ENCODE data around the gene ATXN7L1.
A peak's percentile ranks its signal among the peaks of the same experiment; 100 is the strongest.

ATXN7L1 gene

GRCh38 chr7:105826143-105826542 lies 50.3 kb downstream of the ATXN7L1 start:
- no peak for DNase-seq

- no peak for DNase-seq
These were observed 51.0 kb downstream of the ATXN7L1 start for GRCh38 chr7:105825371-105825770.

GRCh38 chr7:105822806-105823205 lies 53.6 kb downstream of the ATXN7L1 start:
- no peak for DNase-seq

GRCh38 chr7:105821527-105821926 lies 54.9 kb downstream of the ATXN7L1 start:
- no peak for DNase-seq

- no peak for DNase-seq
These were observed 55.9 kb downstream of the ATXN7L1 start for GRCh38 chr7:105820363-105821066.

- DNase-seq: no peak
These were observed 56.8 kb downstream of the ATXN7L1 start for GRCh38 chr7:105819559-105819958.

- no peak for DNase-seq
These were observed 59.3 kb downstream of the ATXN7L1 start for GRCh38 chr7:105816954-105817615.

GRCh38 chr7:105816266-105816843 lies 60.0 kb downstream of the ATXN7L1 start:
- DNase-seq: no peak

GRCh38 chr7:105815576-105815975 lies 60.8 kb downstream of the ATXN7L1 start:
- DNase-seq: no peak

- no peak for DNase-seq
These were observed 61.9 kb downstream of the ATXN7L1 start for GRCh38 chr7:105814481-105814880.

GRCh38 chr7:105811189-105811847 lies 65.1 kb downstream of the ATXN7L1 start:
- no peak for DNase-seq

GRCh38 chr7:105810556-105810955 lies 65.8 kb downstream of the ATXN7L1 start:
- DNase-seq: no peak

- DNase-seq: peak; percentile 40
These were observed 67.5 kb downstream of the ATXN7L1 start for GRCh38 chr7:105808703-105809590.

GRCh38 chr7:105808209-105808608 lies 68.2 kb downstream of the ATXN7L1 start:
- DNase-seq: no peak

- DNase-seq: no peak
These were observed 69.0 kb downstream of the ATXN7L1 start for GRCh38 chr7:105807448-105807762.

- peak; percentile 62 for DNase-seq
These were observed 69.6 kb downstream of the ATXN7L1 start for GRCh38 chr7:105806592-105807447.

GRCh38 chr7:105805447-105806019 lies 70.9 kb downstream of the ATXN7L1 start:
- DNase-seq: no peak

GRCh38 chr7:105803429-105803736 lies 73.0 kb downstream of the ATXN7L1 start:
- DNase-seq: no peak

- DNase-seq: no peak
These were observed 73.6 kb downstream of the ATXN7L1 start for GRCh38 chr7:105802604-105803428.

GRCh38 chr7:105800849-105801534 lies 75.4 kb downstream of the ATXN7L1 start:
- no peak for DNase-seq
